HG03097 (cell line): ENCODE results near the gene WFDC6.
"Not testable (repeated sequence)": the region's sequence is repeated elsewhere in the genome, so short reads cannot be mapped to it uniquely, and the experiment has no call there.

Source experiments
- ATAC-seq: cut with Tn5 transposase; IDR thresholded peaks from one replicate; pipeline ENCODE4 v1.9.1; 2021; ENCODE audit not compliant: unreplicated experiment, low FRiP score

WFDC6 gene

DNA sequence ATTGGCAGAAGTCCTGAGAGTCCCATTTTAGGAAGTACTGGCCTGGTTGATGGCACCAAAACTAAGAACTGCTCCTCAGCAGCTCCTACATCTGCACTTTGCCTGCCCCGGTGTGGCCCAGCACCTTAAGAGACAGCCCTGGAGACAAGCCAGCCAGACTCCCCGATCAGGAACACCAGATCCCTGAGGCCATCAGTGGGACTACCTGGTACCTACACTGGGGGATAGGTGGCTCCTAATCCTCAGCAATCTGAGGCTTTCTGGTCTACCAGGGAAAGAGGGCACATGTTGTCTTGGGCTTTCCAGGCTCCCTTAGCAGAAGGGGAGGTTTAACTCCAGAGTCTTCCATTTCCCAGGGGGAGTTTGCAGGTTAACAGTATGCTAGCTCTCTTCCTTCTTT is at the start of gene WFDC6:
Gene WFDC6, minus strand, starts transcription at position 101 of the 400 bp plus-strand sequence. Its CDS starts 75 bp downstream, at position 26.
- ATAC-seq, result no peak

GRCh38 chr20:45588800-45589199 is 49.5 kb upstream of the WFDC6 start:
- ATAC-seq, result no peak

- not testable (repeated sequence) for ATAC-seq
These were observed 46.7 kb upstream of the WFDC6 start for GRCh38 chr20:45585986-45586385.

DNA sequence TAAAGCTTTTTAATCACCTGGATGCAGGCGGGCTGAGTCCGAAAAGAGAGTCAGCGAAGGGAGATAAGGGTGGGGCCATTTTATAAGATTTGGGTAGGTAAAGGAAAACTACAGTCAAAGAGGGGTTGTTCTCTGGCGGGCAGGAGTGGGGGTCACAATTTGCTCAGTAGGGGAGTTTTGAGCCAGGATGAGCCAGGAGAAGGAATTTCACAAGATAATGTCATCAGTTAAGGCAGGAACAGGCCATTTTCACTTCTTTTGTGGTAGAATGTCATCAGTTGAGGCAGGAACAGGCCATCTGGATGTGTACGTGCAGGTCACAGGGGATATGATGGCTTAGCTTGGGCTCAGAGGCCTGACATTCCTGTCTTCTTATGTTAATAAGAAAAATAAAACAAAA is 45.0 kb upstream of the WFDC6 start:
- not testable (repeated sequence) for ATAC-seq

DNA sequence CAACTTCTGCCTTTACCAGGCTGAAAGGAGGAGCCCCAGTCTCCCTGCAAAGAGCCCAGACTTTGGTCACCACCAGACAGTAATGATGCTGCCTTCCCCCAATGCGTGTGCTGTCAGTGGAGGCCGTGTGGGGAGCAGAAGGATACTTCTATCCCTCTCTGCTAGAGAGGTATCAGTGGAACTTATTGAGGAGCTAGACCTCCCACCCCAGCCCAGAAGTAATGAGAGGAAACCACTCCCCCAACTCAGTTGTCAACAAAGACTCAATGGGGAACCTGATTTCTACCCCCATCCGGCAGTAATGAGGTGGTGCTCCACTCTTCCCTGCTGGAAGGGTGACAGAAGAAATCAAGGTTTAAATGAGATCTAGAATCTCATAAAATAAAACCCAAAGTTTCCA is 44.2 kb upstream of the WFDC6 start:
- no peak for ATAC-seq

- no peak for ATAC-seq
These were observed 42.4 kb upstream of the WFDC6 start for GRCh38 chr20:45581702-45582101.

GRCh38 chr20:45579184-45579583 is 39.9 kb upstream of the WFDC6 start, which contains the start of gene WFDC8:
Gene WFDC8 (minus strand): TSS chr20:45579284. CDS start chr20:45579247, 37 bp downstream.
- ATAC-seq, result no peak

DNA sequence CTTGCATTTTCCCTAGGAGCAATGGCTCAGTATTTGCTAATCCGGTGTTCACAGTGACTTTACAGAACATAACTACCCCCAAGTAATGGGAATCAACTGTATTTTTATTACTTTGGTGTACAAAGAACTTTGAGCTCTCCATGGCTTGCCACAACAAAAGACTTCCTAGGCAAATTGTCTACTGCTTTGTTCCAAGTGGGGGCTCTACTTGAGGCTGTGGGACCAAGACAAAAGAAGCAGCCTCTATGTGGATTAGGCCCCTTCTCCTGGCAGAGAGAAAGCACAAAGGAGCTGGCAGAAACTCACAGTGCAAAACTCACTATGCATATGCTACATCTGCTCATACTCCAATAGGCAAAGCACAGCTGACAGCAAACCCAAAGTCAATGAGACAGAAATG is 38.9 kb upstream of the WFDC6 start:
- ATAC-seq, result no peak

- no peak for ATAC-seq
These were observed 37.7 kb upstream of the WFDC6 start for GRCh38 chr20:45576995-45577394.

DNA sequence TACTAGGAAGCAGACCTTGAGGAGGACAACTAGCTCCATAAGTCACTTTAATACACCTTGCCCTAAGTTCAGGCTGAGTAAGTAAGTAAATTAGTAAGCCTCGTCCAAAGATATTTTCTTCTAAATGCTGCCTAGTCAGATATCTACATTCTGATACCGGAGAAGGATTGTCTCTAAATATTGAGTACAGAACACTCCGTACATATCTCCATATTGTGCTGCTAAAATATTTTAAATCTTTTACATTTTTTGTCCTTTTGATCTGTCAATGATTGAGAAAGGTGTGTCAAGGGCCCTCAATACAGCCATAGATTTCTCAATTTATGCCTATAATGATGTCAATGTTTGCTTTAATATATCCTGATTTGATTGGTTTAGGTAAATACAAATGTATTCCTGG is 36.6 kb upstream of the WFDC6 start:
- no peak for ATAC-seq

- ATAC-seq, result not testable (repeated sequence)
These were observed 30.4 kb upstream of the WFDC6 start for GRCh38 chr20:45569650-45570049.

DNA sequence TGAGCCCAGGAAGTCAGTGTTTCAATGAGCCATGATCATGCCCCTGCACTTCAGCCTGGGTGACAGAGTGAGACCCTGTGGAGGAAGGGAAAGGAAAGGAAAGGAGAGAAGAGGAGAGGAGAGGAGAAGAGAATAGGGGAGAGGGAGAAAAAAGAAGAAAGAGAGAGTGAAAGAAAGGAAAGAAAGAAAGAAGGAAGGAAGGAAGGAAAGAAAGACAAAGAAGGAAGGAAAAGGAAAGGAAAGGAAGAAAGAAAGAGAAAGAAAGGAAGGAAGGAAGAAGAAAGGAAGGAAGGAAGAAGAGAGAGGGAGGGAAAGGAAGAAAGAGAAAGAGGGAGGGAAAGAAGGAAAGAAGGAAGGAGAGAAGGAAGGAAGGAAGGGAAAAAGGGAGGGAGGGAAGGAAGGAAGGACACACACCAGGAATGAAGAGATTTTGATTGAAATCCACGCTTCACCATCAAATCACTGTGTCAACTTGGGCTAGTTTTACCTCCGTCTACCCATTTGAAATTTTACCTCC is 25.5 kb upstream of the WFDC6 start:
- ATAC-seq, result no peak

GRCh38 chr20:45555198-45555597 is 15.9 kb upstream of the WFDC6 start:
- no peak for ATAC-seq

- ATAC-seq, result no peak
These were observed 13.2 kb upstream of the WFDC6 start for GRCh38 chr20:45552456-45552855.

DNA sequence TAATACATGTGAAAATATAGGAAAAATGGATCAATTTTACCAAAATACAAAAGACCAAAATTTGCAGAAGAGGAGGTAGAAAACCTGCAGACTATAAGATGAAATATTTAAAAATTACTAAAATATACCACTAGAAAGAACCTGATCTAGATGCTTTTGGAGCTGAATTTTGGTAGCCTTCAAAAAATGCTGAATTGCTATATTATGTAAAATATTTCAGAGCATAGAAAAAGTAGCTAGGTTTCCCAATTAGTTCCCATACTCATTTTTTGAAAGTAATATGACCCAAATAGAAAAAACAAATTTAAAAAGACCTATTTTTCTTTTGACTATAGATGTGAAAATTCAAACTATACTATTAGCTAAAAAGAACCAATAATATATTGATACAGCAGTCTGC is 11.5 kb upstream of the WFDC6 start:
- no peak for ATAC-seq

DNA sequence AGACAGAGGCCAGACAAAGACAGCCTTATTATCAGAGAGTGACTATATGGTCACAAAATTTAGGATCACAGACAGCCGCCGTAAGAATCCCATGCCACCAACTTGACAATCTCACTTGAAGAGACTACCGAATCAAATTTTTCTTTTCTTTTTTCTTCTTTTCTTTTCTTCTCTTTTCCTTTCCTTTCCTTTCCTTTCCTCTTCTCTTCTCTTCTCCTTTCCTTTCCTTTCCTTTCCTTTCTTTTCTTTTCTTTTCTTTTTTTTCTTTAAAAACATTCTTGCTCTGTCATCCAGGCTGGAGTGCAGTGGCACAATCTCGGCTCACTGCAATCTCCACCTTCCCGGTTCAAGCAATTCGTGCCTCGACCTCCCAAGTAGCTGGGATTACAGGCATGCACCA is 9.1 kb upstream of the WFDC6 start:
- no peak for ATAC-seq

DNA sequence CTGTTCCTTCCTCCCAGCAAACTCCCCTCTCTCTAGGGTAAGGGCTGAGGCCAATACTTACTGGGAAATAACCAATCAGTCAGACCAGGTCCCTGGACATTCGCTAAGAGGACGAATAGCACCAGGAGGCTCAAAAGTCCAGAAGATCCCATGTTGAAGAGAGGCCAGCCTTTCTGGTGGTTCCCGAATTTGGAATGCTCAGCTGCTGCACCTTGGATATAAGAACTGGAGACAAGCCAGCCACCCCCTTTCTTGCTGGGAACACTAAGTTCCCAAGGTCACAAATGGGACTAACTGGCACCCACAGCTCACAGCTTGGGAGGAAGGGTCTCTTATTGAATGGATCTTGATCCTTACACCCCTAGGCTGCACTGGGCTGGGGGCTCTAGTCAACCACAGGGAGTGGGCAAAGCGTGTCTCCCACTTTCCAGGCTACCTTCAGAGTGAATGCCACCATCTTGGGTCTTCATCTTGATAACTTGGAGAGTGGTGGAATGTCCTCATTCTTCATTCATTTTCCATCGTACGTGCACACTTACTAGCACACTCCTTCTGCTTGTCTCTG is 8.0 kb upstream of the WFDC6 start, which contains the start of gene EPPIN:
Gene EPPIN, minus strand, starts transcription at position 196 of the 565 bp plus-strand sequence. Its CDS starts 44 bp downstream, at position 152.
- no peak for ATAC-seq

GRCh38 chr20:45545754-45546453 is 6.6 kb upstream of the WFDC6 start:
- ATAC-seq, result no peak

- no peak for ATAC-seq
These were observed 6.1 kb upstream of the WFDC6 start for GRCh38 chr20:45545351-45545750.

GRCh38 chr20:45538209-45538799 is 978 bp downstream of the WFDC6 start:
- no peak for ATAC-seq

GRCh38 chr20:45527294-45527693 is 12.0 kb downstream of the WFDC6 start:
- no peak for ATAC-seq

DNA sequence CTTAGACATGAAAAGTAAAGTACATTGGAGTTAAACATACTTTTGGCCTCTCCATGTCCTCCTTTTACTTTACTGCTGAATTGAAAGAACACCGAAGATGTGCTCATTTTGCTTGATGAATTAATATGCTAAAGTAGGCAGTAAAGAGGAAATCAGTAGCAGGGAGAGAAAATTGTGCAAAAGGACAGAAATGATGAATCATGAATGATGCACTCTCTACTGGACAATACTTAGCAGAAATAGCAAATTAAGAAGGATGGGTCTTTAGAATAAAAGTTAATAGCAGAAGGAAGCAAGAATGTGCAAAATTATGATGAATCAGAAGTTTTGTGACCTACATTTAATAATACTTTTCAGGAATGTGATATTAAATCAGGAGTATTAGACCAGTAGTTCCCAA is 15.5 kb downstream of the WFDC6 start:
- ATAC-seq, result no peak
